K562 (cell line): Measurements from ENCODE around the gene SNW1. TPM values are rescaled to one million over a fixed set of nuclear protein-coding genes. Genes with fewer than 3 reads are reported as not detected.
"Not testable (repeated sequence)": the region's sequence is repeated elsewhere in the genome, so short reads cannot be mapped to it uniquely, and the experiment has no call there.

ENCODE experiments used
- ATAC-seq: fragments of 200-7000 bp; cut with Tn5 transposase; 3 replicates; pipeline ENCODE4 v1.9.1; 2020; ENCODE audit warnings: moderate library complexity
- BruUV-seq: library from RNA; stranded (reverse); fragments of 400-500 nt; replicated peaks from 2 replicates; lab custom pipeline; 2021; lab: Mats Ljungman, UMichigan
- CTCF ChIA-PET: fragments of 300-600 bp; formaldehyde crosslinking; extraction: SDS; loops from one replicate; lab custom pipeline; 2021; ENCODE audit warnings: low intra/inter-chr PET ratio; lab: Yijun Ruan, JAX
- POLR2A ChIA-PET: fragments of 300-600, 350-650 bp; sonication (Branson Sonifier 250); formaldehyde crosslinking; extraction: SDS; loops from one replicate; lab custom pipeline; 2021; ENCODE audit warnings: antibody characterized with exemption, inconsistent platforms; lab: Yijun Ruan, JAX
- DNase-seq, 4 experiments: peaks; one replicate each; pipeline versions ENCODE4 v3.0.0 to v3.0.0-alpha.2; 2011 to 2018; ENCODE audit warnings: low spot score in 3 of 4, mixed read lengths in 3 of 4; ENCODE audit errors: extremely low read depth in 1 of 4
- FAIRE-seq: peaks from 2 replicates; lab custom pipeline; 2011; peaks lifted over from hg19 to GRCh38; lab: Jason Lieb, UNC
- H2AFZ ChIP-seq: 2 replicates; pipeline ENCODE4 v1.6.0; 2011; ENCODE audit warnings: low read depth, low read length, control low read depth, inconsistent platforms
- H3K27ac ChIP-seq: fragments of 200-600 bp; 3 replicates; pipeline ENCODE4 v1.8.0; 2011; ENCODE audit warnings: low read depth, mild to moderate bottlenecking, control low read depth, inconsistent platforms, low read length, moderate library complexity, mixed read lengths; ENCODE audit errors: extremely low read depth
- H3K27me3 ChIP-seq, 2 experiments: fragments of 300-600 bp in 1 of 2; 2 replicates in 1 of 2; 3 replicates in 1 of 2; pipeline versions ENCODE4 v1.6.0 to v1.8.0; 2011; ENCODE audit warnings: inconsistent platforms in 2 of 2, low read length in 2 of 2, mild to moderate bottlenecking in 1 of 2, mixed read lengths in 1 of 2, moderate library complexity in 1 of 2; ENCODE audit not compliant: control insufficient read depth in 2 of 2, insufficient read depth in 2 of 2
- H3K36me3 ChIP-seq: fragments of 300-600 bp; 3 replicates; pipeline ENCODE4 v1.8.0; 2011; ENCODE audit warnings: mild to moderate bottlenecking, low read length, inconsistent platforms; ENCODE audit not compliant: control insufficient read depth, insufficient read depth
- H3K4me1 ChIP-seq, 2 experiments: fragments of 200-600 bp in 1 of 2; replicated peaks in 1 of 2; 2 replicates in 1 of 2; 3 replicates in 1 of 2; pipeline versions ENCODE4 v1.5.1 to v1.8.0; 2011; ENCODE audit warnings: inconsistent platforms in 2 of 2, low read length in 2 of 2, mild to moderate bottlenecking in 1 of 2, mixed read lengths in 1 of 2, moderate library complexity in 1 of 2; ENCODE audit not compliant: control insufficient read depth in 2 of 2, insufficient read depth in 2 of 2
- H3K4me2 ChIP-seq: 2 replicates; pipeline ENCODE4 v1.6.1; 2011; ENCODE audit warnings: low read length, control low read depth, inconsistent platforms, mixed read lengths; ENCODE audit not compliant: insufficient read depth
- H3K4me3 ChIP-seq: fragments of 200-600 bp; sonication (generic), shearing (Covaris generic); 2 replicates; pipeline ENCODE4 v1.5.1; 2016; ENCODE audit warnings: control low read depth, inconsistent platforms
- H3K79me2 ChIP-seq: fragments of 200-600 bp; 3 replicates; pipeline ENCODE4 v1.8.0; 2011; ENCODE audit warnings: low read length, inconsistent platforms; ENCODE audit not compliant: control insufficient read depth, insufficient read depth
- H3K9ac ChIP-seq, 2 experiments: 2 replicates each; pipeline versions ENCODE4 v1.6.0 to v1.6.1; 2011; ENCODE audit warnings: low read depth in 2 of 2, low read length in 2 of 2, control low read depth in 1 of 2, inconsistent platforms in 1 of 2, mild to moderate bottlenecking in 1 of 2, mixed read lengths in 1 of 2; ENCODE audit not compliant: insufficient read depth in 1 of 2
- H3K9me1 ChIP-seq: one replicate; pipeline ENCODE4 v1.6.0; 2011; ENCODE audit warnings: inconsistent platforms, mild to moderate bottlenecking, low read length, moderate library complexity; ENCODE audit not compliant: control insufficient read depth, insufficient read depth
- H3K9me3 ChIP-seq: replicated peaks from 2 replicates; pipeline ENCODE4 v1.5.1; 2011; ENCODE audit warnings: low read depth, low read length, inconsistent platforms; ENCODE audit not compliant: control insufficient read depth, insufficient read depth
- H4K20me1 ChIP-seq: replicated peaks from 2 replicates; pipeline ENCODE4 v1.6.1; 2011; ENCODE audit warnings: low read length, inconsistent platforms, mixed read lengths; ENCODE audit not compliant: control insufficient read depth, insufficient read depth
- DPF2 ChIP-seq: fragments of 450-650 bp; IDR thresholded peaks from 2 replicates; pipeline ENCODE4 v1.6.1; 2016
- EP400 ChIP-seq: fragments of 450-650 bp; IDR thresholded peaks from 2 replicates; pipeline ENCODE4 v1.6.1; 2017; ENCODE audit warnings: antibody characterized with exemption, mild to moderate bottlenecking, moderate library complexity
- L3MBTL2 ChIP-seq: fragments of 450-650 bp; IDR thresholded peaks from 2 replicates; pipeline ENCODE4 v1.6.1; 2016; ENCODE audit warnings: mild to moderate bottlenecking, moderate library complexity
- NCOA2 ChIP-seq, 2 experiments: fragments of 450-650 bp; IDR thresholded peaks; 2 replicates each; pipeline ENCODE4 v1.6.1; 2018; ENCODE audit warnings: mild to moderate bottlenecking in 2 of 2, moderate library complexity in 1 of 2; ENCODE audit not compliant: partially characterized antibody in 2 of 2
- POLR3G ChIP-seq: IDR thresholded peaks from 2 replicates; pipeline ENCODE4 v1.6.1; 2011; ENCODE audit not compliant: insufficient read length, insufficient replicate concordance; ENCODE audit errors: extremely low read depth
- ZNF24 ChIP-seq: fragments of 450-650 bp; IDR thresholded peaks from 2 replicates; pipeline ENCODE4 v1.6.1; 2016
- WGBS: fragments of 100-300 bp; shearing (Covaris generic); methylation state at CpG from one replicate; pipeline ENCODE4 v1.1.6; 2016; ENCODE audit warnings: low coverage, mixed read lengths; ENCODE audit not compliant: insufficient coverage; ENCODE audit errors: missing lambda C conversion rate; 5-methylcytosine and 5-hydroxymethylcytosine counted together
- in situ Hi-C: fragments of 300-500 bp; cut with MboI; formaldehyde crosslinking; loops from 4 replicates; pipeline ENCODE4 v1.15.0; 2018; ENCODE audit warnings: inconsistent platforms, mixed read lengths
- intact Hi-C: fragments of 100-400 bp; cut with micrococcal nuclease; formaldehyde crosslinking; loops from 2 replicates; pipeline ENCODE4 v1.14.2; 2022
- polyA plus RNA-seq, 8 experiments: library from polyadenylated mRNA; depleted of rRNA in 4 of 8; stranded (reverse) in 5 of 8; unstranded in 3 of 8; fragments of >200 nt; fragmentation: Nextera tagmentation in 2 of 8; fragmentation: Illumina TruSeq in 1 of 8; extraction: Ambion mirVana in 2 of 8; extraction: Trizol in 1 of 8; gene quantifications; 2 replicates each; pipeline versions ENCODE4 v1.2.1 to v1.2.3, GENCODE V29; 2011 to 2014; ENCODE audit warnings: inconsistent platforms in 1 of 8, missing spikeins in 1 of 8
- total RNA-seq, 7 experiments: library from RNA; depleted of rRNA in 6 of 7; stranded (reverse); fragments of >200 nt in 6 of 7; fragmentation: Illumina TruSeq in 2 of 7; extraction: Trizol in 2 of 7; gene quantifications; 2 replicates each; pipeline versions ENCODE4 v1.2.1 to v1.2.3, GENCODE V29; 2011 to 2021; ENCODE audit warnings: low replicate concordance in 1 of 7

SNW1 gene
- total and polyA plus RNA-seq, 9 of the 15 experiments (the other 6 are each of a cell fraction or from before 2014, with no cell fraction given), result 64.4 to 143 (median 98.2) TPM

DNA sequence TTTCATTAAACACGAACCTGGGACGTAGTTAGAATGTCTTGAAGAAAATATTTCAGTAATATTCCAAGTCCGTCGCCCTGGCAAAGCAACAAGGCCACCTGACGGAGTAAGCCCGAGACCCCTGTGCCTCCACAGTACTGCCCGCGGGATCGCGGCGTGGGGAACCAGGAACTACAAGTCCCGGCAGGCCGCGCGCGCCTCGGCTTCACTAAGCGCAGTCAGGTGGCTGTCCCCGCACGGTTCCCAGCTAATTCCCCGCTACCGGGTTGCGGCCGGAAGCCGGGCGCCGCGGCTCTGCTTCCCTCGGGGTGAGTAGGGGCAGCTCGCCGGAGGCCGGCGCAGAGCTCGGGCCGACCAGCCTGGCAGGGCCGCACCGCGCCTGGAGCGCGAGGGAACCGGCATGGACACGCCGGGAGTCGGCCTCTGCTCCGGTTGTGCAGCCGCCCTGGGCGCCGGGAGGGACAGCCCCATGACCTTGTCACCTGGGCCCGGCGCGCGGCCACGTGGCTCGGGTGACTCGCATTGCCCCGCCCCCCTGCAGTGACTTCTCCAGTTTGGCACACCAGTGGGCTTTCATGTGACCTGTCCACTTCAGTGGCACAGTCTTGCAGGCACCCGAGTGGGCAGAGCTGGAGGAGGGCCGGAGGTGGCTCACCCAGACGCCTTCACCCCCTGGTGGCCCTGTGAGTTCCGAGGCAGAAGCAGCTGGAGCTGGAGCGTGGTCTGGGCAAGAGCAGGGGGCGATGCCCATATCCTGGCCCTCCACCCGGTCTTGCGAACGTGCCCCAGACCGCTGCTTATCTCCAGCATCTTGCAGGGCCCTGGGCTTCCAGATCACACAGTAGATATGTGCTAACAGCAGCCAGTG lies 39.1 kb upstream of the SNW1 start, which contains the start of gene ADCK1 (continued):
- no peak for TF ChIP-seq POLR3G
- TF ChIP-seq EP400, result peak; percentile 94
- TF ChIP-seq L3MBTL2, result peak; percentile 88
- no peak for TF ChIP-seq NCOA2 (IDR thresholded peaks at IDR 0.05; ENCODE audit: partially characterized antibody in 2 of 2)
- TF ChIP-seq, all 486 proteins: peak for 123

GRCh38 chr14:77799456-77799855 lies 38.5 kb upstream of the SNW1 start:
- in situ Hi-C loops, result loop anchor here (5.0 kb wide), 1 partner anchor 37 kb away; the partner anchor contains the start of gene SNW1
- ATAC-seq, H3K9me3 ChIP-seq, H4K20me1 ChIP-seq, H3K9me1 ChIP-seq, H3K27me3 ChIP-seq, intact Hi-C loops, H3K36me3 ChIP-seq, H3K79me2 ChIP-seq, CTCF ChIA-PET, DNase-seq, FAIRE-seq: not testable (repeated sequence)
- 63% methylated on average over 11 of the region's 13 CpGs for WGBS
- H3K9ac ChIP-seq, result peak overlapping the region; percentile 89 to 93; a peak in 3 of 4 replicates
- H3K4me1 ChIP-seq, result peaks cover 6 to 17% of the 10 kb centered on the region in 2 experiments; a peak in 4 of 5 replicates
- H3K27ac ChIP-seq, result peak overlapping the region; percentile 90
- TF ChIP-seq DPF2 (peak; percentile 15; the same call in 1 of the 2 replicates), ZNF24 (peak; percentile 97)
- H3K4me3 ChIP-seq, result peak overlapping the region; percentile 71
- H2AFZ ChIP-seq, result peak overlapping the region; percentile 99
- peak overlapping the region; percentile 92 for H3K4me2 ChIP-seq
- TSS peak; percentile 86 for BruUV-seq
- POLR2A ChIA-PET, result interaction anchor here (0.6 kb wide), 1 partner anchor 36 kb away, joined by 4 read pairs; no protein-coding TSS in a partner anchor
